ENCODE results near the gene ZNF408.
"Not testable (repeated sequence)": the region's sequence is repeated elsewhere in the genome, so short reads cannot be mapped to it uniquely, and the experiment has no call there.

The ZNF408 gene

DNA sequence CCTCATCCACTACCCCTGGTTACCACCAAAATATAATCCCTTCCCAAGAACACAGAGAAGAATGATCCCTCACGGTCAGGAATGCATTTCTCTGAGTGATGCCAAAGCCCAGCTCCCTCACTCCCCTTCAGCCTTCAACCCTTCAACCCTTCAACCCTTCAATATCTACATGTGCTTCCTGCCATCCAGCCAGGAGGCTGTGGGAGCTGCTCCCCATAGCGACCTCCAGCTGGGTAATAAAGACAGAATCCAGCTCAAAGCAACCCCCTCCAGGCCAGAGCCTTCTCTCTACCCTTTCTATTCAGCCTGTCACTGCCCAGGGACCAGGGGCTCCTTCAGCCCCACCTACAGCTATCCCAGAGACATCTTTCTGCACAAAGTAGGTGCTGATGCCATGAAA, 3.1 kb upstream of the ZNF408 start:
- no peak for TF ChIP-seq POLR2A (IDR thresholded peaks at IDR 0.05; ENCODE audit: low read depth, low read length)
- no peak for FAIRE-seq
- DNase-seq (ENCODE audit: insufficient read length, low spot score), result no peak

DNA sequence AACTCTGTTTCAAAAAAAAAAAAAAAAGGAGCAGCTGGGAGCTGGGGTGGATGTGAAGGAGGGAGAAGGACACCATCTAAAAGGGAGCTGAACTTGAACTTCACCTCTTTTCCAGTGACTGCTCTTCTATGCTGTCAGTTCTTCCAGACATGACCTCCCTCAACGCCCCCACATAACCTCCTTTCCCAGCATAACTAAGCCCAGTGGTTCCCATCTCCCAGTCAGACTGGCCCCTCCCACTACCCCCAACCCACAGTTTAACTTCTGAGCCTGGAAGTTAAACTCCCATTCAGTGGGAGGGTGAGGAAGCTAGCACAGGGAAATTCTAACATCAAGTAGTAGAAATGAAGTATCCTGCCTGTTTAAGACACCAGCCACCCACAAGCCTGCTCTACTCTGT, 2.2 kb upstream of the ZNF408 start:
- no peak for FAIRE-seq
- DNase-seq (ENCODE audit: insufficient read length, low spot score), result no peak
- no peak for TF ChIP-seq POLR2A (IDR thresholded peaks at IDR 0.05; ENCODE audit: low read depth, low read length)

DNA sequence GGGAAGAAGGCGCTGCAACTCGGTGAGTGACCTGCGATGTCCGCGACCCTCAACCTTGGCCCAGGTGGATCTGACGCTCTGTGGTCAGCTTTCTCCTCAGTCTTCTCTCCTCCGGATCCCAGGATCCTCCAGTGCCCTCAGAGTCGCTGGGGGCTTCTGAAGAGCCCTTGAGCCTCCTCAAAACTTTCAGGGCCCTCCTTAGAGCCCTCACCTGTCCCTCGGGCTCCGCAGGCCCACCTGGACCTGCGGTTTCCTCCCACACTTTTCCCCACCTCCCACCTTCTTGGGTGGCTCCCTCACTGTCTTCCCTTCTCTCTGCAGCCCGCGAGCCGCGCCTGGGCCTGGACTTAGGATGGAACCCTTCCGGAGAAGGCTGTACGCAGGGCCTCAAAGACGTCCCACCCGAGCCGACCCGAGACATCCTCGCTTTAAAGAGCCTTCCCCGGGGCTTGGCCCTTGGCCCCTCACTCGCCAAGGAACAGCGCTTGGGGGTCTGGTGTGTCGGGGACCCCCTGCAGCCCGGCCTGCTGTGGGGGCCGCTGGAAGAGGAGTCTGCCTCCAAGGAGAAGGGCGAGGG, 335 bp downstream of the ZNF408 start:
- peak; percentile 61; the same call in 1 of the 2 replicates for TF ChIP-seq POLR2A (IDR thresholded peaks at IDR 0.05; ENCODE audit: low read depth, low read length)
- no peak for DNase-seq (ENCODE audit: insufficient read length, low spot score)
- no peak for FAIRE-seq

- FAIRE-seq (no peak), DNase-seq (ENCODE audit: insufficient read length, low spot score) (no peak)
- TF ChIP-seq POLR2A (IDR thresholded peaks at IDR 0.05; ENCODE audit: low read depth, low read length), result no peak
Measured at GRCh38 chr11:46705070-46705688, 4.3 kb downstream of the ZNF408 start.

DNA sequence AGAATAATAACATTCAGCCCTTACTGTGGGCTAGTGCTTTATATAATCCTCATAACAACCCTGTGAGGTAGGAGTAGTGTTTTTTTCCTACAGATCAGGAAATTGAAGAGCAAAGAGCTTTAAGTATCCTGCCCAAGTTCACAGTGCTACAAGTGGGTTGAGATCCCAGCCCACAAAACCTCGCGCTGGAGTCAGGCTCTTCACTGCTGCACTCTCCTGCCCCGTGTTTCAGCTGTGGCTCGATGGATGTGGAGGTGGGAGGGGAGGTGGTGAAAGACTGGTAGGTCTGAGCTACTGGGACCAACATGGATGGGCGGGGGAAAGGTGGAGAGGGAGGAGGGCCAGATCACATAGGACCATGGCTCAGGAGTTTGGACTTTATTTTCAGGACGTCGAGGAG, 6.1 kb downstream of the ZNF408 start:
- no peak for FAIRE-seq

GRCh38 chr11:46709351-46709750, 8.5 kb downstream of the ZNF408 start:
- DNase-seq (ENCODE audit: insufficient read length, low spot score); FAIRE-seq: not testable (repeated sequence)

More for the DNA sequence above, 6.1 kb downstream of the ZNF408 start:
- no peak for DNase-seq (ENCODE audit: insufficient read length, low spot score)
- TF ChIP-seq POLR2A (IDR thresholded peaks at IDR 0.05; ENCODE audit: low read depth, low read length), result no peak

GRCh38 chr11:46710821-46711269, 10.0 kb downstream of the ZNF408 start:
- no peak for TF ChIP-seq POLR2A (IDR thresholded peaks at IDR 0.05; ENCODE audit: low read depth, low read length)
- DNase-seq (ENCODE audit: insufficient read length, low spot score), result peak; percentile 91
- peak; percentile 79 for FAIRE-seq

DNA sequence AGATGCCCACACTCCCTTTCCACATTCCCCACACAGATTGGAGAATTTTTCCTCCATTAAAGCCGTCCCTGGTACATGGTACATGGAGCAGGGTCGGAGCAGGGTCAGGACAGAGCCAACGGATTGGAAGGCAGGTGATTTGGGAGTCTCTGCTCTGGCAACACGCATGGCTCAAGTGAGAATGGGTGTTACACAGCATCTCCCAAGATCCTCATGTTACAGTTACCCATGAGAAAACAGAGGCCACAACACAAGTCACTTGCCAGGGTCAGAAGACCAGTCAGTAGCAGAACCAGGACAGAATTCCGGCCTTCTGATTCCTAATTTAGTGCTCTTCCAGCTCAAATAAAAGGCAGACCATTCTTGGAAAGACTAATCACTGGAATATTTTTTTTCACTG, 10.5 kb downstream of the ZNF408 start:
- no peak for DNase-seq (ENCODE audit: insufficient read length, low spot score)
- TF ChIP-seq POLR2A (IDR thresholded peaks at IDR 0.05; ENCODE audit: low read depth, low read length), result no peak
- FAIRE-seq, result no peak

GRCh38 chr11:46712874-46713576, 12.2 kb downstream of the ZNF408 start:
- no peak for TF ChIP-seq POLR2A (IDR thresholded peaks at IDR 0.05; ENCODE audit: low read depth, low read length)
- DNase-seq (ENCODE audit: insufficient read length, low spot score) (no peak), FAIRE-seq (no peak)

GRCh38 chr11:46717825-46718154, 17.0 kb downstream of the ZNF408 start:
- FAIRE-seq; DNase-seq (ENCODE audit: insufficient read length, low spot score): not testable (repeated sequence)

- DNase-seq (ENCODE audit: insufficient read length, low spot score), result peak; percentile 44
- TF ChIP-seq POLR2A (IDR thresholded peaks at IDR 0.05; ENCODE audit: low read depth, low read length), result no peak
- FAIRE-seq, result no peak
Measured at GRCh38 chr11:46718155-46719019, 17.6 kb downstream of the ZNF408 start.

- DNase-seq (ENCODE audit: insufficient read length, low spot score), result no peak
- FAIRE-seq, result no peak
- no peak for TF ChIP-seq POLR2A (IDR thresholded peaks at IDR 0.05; ENCODE audit: low read depth, low read length)
Measured at GRCh38 chr11:46719048-46719542, 18.3 kb downstream of the ZNF408 start, which contains the start of gene F2. F2 (plus strand) TSS chr11:46719213; CDS start chr11:46719236, 23 bp downstream.

DNA sequence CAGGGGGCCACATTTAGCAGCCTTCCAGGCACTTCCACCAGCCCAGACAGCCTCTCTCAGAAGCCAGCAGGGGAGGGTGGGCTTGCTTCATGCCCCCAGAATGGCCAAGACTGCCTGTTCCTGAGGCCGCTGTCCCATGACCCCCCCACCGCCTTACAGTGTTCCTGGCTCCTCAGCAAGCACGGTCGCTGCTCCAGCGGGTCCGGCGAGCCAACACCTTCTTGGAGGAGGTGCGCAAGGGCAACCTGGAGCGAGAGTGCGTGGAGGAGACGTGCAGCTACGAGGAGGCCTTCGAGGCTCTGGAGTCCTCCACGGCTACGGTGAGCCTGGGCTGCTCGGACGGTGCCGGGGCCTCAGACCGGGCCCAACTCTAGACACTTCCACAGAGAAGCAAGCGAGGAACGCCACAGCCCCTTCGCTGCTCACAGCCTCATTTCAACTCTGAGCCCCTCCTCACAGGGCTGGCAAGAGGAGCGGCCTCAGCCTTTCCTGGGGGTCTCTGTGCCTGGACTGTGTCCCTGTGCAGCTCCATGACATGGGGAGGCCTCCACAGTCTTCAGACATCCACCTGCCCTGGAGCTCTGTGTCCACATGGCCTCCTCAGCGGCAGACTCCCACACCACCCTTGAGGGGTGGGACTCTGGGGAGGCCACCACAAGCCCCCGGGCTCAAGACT, 18.9 kb downstream of the ZNF408 start:
- DNase-seq (ENCODE audit: insufficient read length, low spot score) (no peak), FAIRE-seq (no peak)
- no peak for TF ChIP-seq POLR2A (IDR thresholded peaks at IDR 0.05; ENCODE audit: low read depth, low read length)
